DMS79 treated with DMSO at 0.1 percent for 48 hours (cell line): ENCODE measurements around the gene SLC16A7.

ENCODE experiments used
- DNase-seq: peaks from one replicate; lab custom pipeline; 2025; lab: John Stamatoyannopoulos, UW

The SLC16A7 gene

GRCh38 chr12:59624732-59625460 is 29.1 kb downstream of the SLC16A7 start:
- DNase-seq, result no peak

- DNase-seq, result no peak
Measured at GRCh38 chr12:59626382-59626781, 30.6 kb downstream of the SLC16A7 start.

DNA sequence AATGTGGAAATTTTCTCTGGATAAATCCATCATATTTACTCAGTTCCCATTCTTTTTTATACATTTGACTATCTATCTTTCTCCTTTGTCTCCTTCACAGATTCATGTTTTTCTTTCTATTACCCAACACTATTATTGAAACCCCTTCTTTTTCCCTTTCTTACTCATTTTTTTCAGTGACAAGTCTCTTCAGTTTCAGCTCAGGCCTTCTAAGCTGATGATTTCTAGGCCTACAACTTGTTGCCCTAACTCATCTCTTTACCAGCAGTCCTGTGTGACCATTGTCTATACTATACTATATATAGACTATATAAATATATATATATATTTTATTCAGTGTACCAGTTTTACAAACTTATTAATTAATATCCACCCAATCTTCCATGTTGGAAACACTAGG is 31.8 kb downstream of the SLC16A7 start:
- no peak for DNase-seq

DNA sequence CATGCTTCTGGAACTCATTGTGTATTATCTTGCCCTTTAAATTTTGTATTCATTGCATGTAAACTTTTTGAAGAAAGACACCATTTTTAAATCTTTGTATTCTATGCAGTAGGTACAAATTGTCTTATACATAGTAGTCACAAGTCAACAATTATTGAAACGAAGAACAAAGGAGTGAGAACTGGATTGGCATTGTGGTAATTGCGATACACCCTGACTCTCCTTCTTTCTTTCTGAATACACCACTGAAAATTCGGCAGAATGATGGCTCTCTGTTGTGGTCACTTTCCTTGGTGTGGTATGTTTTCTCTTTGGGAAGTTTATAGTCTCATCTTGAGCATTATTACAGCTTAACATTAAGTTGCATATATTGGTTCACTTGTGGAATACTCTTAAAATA is 34.1 kb downstream of the SLC16A7 start:
- no peak for DNase-seq

GRCh38 chr12:59632408-59632807 is 36.6 kb downstream of the SLC16A7 start:
- no peak for DNase-seq

GRCh38 chr12:59634254-59634653 is 38.4 kb downstream of the SLC16A7 start:
- no peak for DNase-seq

DNA sequence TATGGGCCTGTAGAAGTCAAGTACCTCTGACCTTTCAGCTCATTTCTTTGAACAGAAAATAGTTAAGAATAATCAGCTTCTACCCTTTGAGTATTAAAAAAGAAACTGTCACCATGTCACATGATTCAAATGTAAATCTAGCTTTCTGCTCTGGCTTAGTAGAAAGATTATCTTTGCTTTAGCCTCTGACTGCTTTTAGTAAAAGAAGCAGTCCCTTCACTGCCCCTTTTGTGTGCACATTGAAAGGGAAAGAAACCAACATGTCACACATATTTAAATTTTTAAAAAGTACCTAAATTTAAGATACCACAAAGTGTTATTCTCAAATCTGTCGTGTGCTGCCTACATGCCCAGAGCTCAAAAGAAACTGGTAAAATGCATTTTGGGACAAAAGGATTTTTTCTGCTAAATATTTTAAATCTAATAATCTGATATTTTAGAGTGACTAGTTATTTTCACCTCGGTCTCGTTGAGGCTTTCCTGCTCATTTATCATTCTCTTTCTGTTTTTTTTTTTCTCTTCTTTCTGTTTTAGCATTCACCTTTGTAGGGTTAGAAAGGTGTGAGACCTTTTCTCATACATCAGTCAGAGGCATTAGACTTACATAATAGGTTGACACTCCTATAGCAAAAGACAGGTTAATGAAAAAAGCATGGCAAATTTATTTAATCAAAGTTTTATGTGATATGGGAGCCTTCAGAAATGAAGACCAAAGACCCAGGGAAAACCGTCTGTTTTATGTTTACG is 41.3 kb downstream of the SLC16A7 start:
- no peak for DNase-seq

DNA sequence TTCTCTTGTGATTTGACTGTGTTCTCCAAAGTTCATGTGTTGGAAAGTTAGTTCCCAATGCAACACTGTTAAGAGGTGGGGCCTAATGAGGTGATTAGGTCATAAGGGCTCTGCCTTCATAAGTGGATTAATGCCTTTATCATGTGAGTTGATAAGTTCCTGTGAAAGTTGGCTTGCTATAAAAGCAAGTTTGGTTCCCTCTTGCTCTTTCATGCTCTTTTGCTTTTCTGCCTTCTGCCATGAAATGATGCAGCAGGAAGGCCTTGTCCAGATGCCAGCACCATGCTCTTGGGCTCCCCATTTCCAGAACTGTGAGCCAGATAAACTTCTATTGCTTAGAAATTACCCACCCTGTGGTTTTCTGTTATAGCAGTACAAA is 41.9 kb downstream of the SLC16A7 start:
- DNase-seq, result no peak

DNA sequence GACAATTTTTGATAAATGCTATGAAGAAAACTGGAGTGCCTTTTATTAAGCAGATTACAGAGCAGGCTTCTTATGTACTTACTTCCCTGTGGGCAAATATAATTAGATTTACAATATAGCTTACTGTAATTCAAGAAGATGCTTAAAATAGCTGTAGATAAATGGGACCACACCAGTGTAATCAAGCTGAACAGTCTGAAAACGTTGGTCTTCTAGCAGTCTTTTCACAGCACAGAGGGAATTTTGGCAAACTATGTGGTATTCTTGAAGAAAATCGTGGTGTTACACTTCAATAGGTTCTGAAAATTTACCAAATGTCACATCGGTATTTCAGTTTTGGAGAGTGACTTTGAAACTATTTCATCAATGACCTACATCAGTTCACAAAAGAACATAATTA is 47.7 kb downstream of the SLC16A7 start:
- DNase-seq, result no peak

DNA sequence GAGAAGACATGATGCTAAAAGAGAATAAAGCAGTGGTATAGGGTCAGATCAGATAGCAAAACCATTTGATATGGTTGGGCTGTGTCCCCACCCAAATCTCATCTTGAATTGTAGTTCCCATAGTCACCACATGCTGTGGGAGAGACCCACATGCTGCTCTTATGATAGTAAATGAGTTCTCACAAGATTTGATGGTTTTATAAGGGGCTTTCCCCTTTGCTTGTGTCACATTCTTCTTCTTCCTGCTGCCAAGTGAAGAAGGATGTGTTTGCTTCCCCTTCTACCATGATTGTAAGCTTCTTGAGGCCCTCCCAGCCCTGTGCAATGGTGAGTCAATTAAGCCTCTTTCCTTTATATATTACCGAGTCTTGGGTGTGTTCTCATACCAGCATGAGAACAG is 49.4 kb downstream of the SLC16A7 start:
- no peak for DNase-seq

DNA sequence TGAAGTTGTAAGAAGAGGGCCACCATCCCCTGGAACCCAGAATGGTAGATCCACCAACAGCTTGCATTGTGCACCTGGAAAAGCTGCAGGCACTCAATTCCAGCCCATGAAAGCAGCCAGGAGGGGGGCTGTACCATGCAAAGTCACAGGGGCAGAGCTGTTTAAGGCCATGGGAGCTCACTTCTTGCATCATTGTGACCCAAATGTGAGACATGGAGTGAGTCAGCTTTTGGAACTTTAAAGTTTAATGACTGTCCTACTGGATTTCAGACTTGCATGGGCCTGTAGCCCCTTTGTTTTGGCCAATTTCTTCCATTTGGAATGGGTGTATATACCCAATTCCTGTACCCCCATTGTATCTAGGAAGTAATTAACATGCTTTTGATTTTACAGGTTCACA is 50.8 kb downstream of the SLC16A7 start:
- DNase-seq, result no peak

DNA sequence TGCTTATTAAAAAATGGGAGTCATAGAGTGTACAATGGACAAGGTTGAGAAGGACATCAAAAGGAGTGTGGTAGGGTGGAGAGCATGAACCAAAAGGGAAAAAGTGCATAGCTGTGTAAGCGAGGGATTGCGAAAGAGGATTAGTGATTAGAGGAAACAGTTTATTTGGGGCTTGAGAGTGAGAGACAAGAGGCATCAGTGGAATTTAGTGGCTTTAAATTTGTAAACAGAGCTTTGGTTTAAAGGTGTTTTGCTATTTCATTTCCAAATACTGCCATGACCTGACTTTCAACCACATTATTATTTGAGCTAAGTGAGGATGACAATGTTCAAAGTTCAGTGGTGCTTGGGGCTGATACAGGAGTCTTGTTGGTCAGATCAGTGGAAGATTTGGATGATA is 53.4 kb downstream of the SLC16A7 start:
- no peak for DNase-seq

DNA sequence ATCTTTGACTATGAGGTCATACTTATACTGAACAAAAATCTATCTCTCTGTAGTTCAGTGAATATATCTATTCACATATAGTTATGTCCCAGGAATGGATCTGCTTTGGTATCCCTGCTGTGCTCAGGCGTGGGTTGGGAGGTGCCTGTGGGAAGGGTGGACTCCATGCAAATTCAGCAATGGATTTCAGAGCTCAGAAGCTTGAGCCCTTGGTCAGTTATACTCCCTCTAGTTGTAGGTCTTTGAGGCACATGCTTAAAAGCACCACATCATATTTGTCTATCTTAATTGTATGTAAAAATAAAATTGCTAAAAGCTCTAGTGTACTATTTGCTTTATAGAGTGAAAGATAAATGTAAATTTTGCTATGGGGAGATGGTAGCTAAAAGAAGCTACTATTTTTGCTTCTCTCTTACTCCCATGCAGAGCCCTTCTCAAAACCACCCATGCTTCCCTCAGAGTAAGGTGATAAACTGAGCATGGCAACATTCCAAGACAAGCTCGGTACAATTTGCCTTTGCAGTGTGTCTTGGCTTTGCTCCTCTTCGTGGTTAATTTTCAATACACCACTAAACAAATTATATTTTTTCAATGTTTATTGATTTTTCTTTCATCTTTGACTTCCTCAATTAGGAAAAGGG is 54.9 kb downstream of the SLC16A7 start:
- no peak for DNase-seq

DNA sequence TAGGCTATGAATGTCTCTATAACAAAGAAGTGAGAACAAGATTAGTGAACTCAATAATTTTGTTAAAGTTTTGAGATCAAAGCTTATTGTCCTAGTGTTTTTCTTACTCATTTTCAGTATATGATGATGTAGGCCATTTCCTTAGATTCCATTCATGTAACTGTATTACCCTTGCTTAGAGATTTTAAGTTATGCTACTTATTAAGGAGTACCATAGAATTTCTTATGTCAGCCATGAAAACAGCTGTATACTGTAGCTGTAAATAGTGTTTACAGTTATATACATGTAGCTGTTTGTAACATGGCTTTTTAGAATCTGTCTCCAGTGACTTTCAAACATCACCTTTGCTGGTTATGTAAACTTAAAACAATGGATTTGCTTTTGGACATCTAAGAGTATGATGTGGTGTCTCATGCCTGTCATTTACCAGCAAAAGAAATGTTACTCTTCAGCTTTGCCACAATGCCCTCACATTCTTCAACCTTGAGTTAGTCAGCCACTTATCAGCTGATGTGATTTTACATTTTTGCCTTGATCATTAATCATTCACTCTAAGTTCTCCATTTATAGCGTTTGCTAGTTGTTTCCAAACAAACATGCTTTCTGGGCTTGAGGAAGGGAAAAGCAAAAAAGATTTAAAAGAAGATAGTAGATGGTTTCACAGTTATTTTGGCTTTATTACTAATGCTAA is 55.5 kb downstream of the SLC16A7 start:
- no peak for DNase-seq

GRCh38 chr12:59652130-59652529 is 56.3 kb downstream of the SLC16A7 start:
- DNase-seq, result no peak

DNA sequence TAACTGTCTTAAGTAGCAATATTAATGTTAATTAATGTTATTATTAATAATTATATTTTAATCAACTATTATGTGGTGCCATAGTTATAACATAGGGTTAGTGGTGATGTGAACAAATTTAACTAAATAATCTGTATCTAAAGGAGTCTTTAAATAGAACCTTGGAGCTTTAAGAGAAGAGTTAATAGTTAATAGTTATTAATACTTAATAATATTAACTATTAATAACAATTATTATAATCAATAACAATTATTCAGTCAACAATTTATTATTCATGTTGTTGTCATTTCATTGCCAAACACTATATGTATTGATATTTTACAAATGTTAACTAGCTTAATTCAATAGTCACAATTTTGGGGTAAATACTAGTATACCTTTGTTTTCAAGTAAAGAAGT is 58.2 kb downstream of the SLC16A7 start:
- DNase-seq, result no peak

DNA sequence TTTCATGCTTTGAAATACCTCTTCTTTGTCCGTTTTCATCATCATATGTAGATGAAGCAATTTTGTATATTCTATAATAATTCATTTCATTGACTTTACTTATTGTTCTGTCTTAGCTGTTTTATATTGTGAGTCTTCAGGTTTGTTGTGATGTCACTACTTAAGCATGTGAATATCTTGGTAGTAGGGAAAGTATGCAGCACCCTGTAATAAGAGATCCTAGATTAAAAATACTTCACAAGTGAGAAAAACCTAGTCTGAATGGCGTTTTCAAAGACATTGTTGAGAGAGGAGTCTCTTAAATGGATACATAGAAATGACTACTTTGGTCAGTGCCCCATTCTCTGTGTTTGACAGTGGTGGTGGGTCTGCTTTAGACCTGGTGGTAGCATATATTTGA is 61.4 kb downstream of the SLC16A7 start:
- no peak for DNase-seq

GRCh38 chr12:59657711-59658110 is 61.9 kb downstream of the SLC16A7 start:
- DNase-seq, result no peak

- no peak for DNase-seq
Measured at GRCh38 chr12:59660148-59660547, 64.3 kb downstream of the SLC16A7 start.

DNA sequence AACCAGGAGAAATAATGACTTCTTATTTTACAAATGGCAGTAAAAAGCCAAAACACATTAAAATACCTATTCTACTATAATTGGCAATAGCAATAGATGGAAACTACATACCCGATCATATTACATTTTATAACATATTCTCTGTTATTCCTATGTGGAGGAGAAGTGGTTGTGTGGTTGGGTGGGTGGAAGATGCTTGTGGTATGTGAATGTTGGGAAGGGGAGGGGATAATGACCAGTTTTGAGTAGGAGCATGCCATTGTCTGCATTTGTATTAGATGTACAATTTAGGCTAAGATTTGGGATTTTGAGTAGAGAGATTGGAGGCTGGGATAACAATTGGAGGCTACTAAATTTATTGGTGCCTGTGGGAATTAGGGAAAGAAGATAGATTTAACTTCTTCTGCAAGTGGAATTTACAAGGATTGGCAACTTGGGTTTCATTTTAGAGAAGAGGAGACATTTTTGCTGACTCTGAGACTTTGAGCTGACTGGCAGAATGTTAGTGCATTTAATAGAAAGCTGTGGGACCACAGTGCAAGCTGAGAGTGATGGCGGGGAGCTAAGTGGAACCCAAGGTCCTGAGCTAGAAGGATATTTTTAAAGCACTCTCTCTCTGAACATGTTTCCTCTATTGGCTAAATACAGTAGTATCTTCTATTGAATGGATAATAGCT is 65.2 kb downstream of the SLC16A7 start:
- DNase-seq, result no peak

DNA sequence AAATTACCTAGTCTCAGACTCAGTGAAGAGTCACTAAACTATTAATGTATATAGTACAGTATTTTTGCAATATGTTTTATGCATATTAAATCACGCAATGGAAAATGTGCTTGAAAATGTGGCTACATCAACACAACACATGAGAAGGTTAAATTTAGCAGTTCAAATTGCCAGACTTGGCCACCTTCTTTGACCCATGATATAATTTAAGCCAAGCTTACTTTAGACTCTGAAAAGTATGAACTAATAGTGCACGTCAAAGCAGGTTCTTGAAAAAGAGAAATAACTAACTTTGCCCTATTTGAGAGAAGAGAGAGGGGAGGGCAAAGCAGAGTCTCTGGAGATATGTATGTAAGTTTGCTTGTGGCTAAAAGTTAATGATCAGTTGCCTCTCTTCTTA is 68.7 kb downstream of the SLC16A7 start:
- DNase-seq, result no peak

DNA sequence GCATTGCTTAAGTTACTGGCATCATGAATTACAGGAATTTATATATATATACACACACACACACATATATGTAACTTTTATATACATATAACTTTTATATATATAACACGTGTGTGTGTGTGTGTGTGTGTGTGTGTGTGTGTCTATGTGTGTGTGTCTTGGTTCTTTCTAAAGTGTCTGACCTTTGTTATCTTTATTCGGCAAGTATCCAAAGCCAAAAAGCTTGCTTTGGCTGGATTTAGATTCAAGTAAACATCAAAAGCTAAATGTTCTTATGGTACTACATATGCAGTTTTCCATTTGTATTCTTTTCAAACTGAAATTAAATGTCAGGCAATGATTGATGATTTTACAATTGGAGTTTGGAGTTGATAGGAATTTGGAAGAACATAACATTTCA is 69.9 kb downstream of the SLC16A7 start:
- DNase-seq, result no peak
